HCT116 (cell line): ENCODE measurements around the gene STAG1. TPM values are rescaled to one million over a fixed set of nuclear protein-coding genes. Genes with fewer than 3 reads are reported as not detected.

ENCODE experiments used
- ATAC-seq: fragments of 200-7000 bp; cut with Tn5 transposase; 2 replicates; pipeline ENCODE4 v1.9.1; 2020; ENCODE audit warnings: mild to moderate bottlenecking, moderate library complexity
- BruUV-seq: library from RNA; stranded (reverse); fragments of 400-500 nt; replicated peaks from 2 replicates; lab custom pipeline; 2021; lab: Mats Ljungman, UMichigan
- CTCF ChIA-PET: fragments of 300-600 bp; sonication (Branson Sonifier 250); formaldehyde crosslinking; loops from one replicate; lab custom pipeline; 2021; ENCODE audit warnings: antibody characterized with exemption; lab: Charles Lee
- POLR2A ChIA-PET: fragments of 300-600, 350-600 bp; sonication (Branson Sonifier 250); formaldehyde crosslinking; loops from one replicate; lab custom pipeline; 2021; ENCODE audit warnings: antibody characterized with exemption; lab: Charles Lee
- RAD21 ChIA-PET, 2 experiments: fragments of 300-600 bp; sonication (Branson Sonifier 250); formaldehyde crosslinking; loops; one replicate each; lab custom pipeline; 2023; ENCODE audit warnings: low total read pairs in 2 of 2; ENCODE audit not compliant: uncharacterized antibody in 2 of 2, unreplicated experiment in 2 of 2, low non-redundant PET in 1 of 2; lab: Charles Lee
- DNase-seq: peaks from one replicate; pipeline ENCODE4 v3.0.0-alpha.2; 2010; ENCODE audit warnings: low read depth, low spot score
- H2AFZ ChIP-seq: fragments of 200-600 bp; shearing (Covaris generic), sonication (generic); 2 replicates; pipeline ENCODE4 v1.6.1; 2017; ENCODE audit warnings: low read depth, mixed run types, mixed read lengths, antibody characterized with exemption, low read length; ENCODE audit not compliant: poor library complexity, severe bottlenecking
- H3K27ac ChIP-seq: 2 replicates; pipeline ENCODE4 v1.5.1; 2012; ENCODE audit warnings: low read depth, low read length
- H3K27me3 ChIP-seq: fragments of 200-600 bp; sonication (generic); 2 replicates; pipeline ENCODE4 v1.6.1; 2016; ENCODE audit warnings: mixed run types, low read length, mixed read lengths; ENCODE audit not compliant: insufficient read depth
- H3K36me3 ChIP-seq, 2 experiments: fragments of 200-500 bp in 1 of 2; fragments of 200-600 bp in 1 of 2; sonication (Bioruptor generic) in 1 of 2; sonication (generic) in 1 of 2; 2 replicates each; pipeline versions ENCODE4 v1.5.1 to v1.6.1; 2014 to 2016; ENCODE audit warnings: low read length in 2 of 2, inconsistent platforms in 1 of 2, mixed read lengths in 1 of 2, mixed run types in 1 of 2; ENCODE audit not compliant: insufficient read depth in 2 of 2, control insufficient read depth in 1 of 2
- H3K4me1 ChIP-seq, 2 experiments: fragments of 200-600 bp in 1 of 2; sonication (generic) in 1 of 2; 2 replicates each; pipeline versions ENCODE4 v1.5.1 to v1.6.1; 2012 to 2017; ENCODE audit warnings: low read length in 2 of 2, inconsistent platforms in 1 of 2, mild to moderate bottlenecking in 1 of 2, mixed read lengths in 1 of 2, mixed run types in 1 of 2, moderate library complexity in 1 of 2; ENCODE audit not compliant: insufficient read depth in 2 of 2, control insufficient read depth in 1 of 2
- H3K4me2 ChIP-seq: fragments of 200-600 bp; sonication (generic); 2 replicates; pipeline ENCODE4 v1.6.1; 2017; ENCODE audit warnings: mixed run types, low read length, mixed read lengths
- H3K4me3 ChIP-seq, 2 experiments: fragments of 200-600 bp in 1 of 2; sonication (generic) in 1 of 2; replicated peaks in 1 of 2; 2 replicates each; pipeline ENCODE4 v1.5.1; 2011 to 2016; ENCODE audit warnings: low read length in 2 of 2, control low read depth in 1 of 2, low read depth in 1 of 2, mild to moderate bottlenecking in 1 of 2, mixed read lengths in 1 of 2, mixed run types in 1 of 2
- H3K79me2 ChIP-seq: fragments of 200-600 bp; sonication (generic); 2 replicates; pipeline ENCODE4 v1.6.1; 2017; ENCODE audit warnings: mild to moderate bottlenecking, mixed run types, low read length, moderate library complexity, mixed read lengths; ENCODE audit not compliant: insufficient read depth
- H3K9ac ChIP-seq: fragments of 200-600 bp; sonication (generic); 2 replicates; pipeline ENCODE4 v1.6.1; 2016; ENCODE audit warnings: low read length, mixed read lengths
- H3K9me2 ChIP-seq: fragments of 200-600 bp; sonication (generic), shearing (Covaris generic); 2 replicates; pipeline ENCODE4 v1.6.1; 2017; ENCODE audit warnings: mixed run types, mild to moderate bottlenecking, moderate library complexity; ENCODE audit not compliant: insufficient read depth
- H3K9me3 ChIP-seq, 2 experiments: fragments of 200-500 bp in 1 of 2; fragments of 200-600 bp in 1 of 2; sonication (Bioruptor generic) in 1 of 2; sonication (generic) in 1 of 2; 2 replicates each; pipeline ENCODE4 v1.6.1; 2014 to 2017; ENCODE audit warnings: low read length in 2 of 2, mixed read lengths in 2 of 2, inconsistent platforms in 1 of 2, low read depth in 1 of 2, mild to moderate bottlenecking in 1 of 2, mixed run types in 1 of 2, moderate library complexity in 1 of 2; ENCODE audit not compliant: control insufficient read depth in 1 of 2, insufficient read depth in 1 of 2
- H4K20me1 ChIP-seq: fragments of 200-600 bp; sonication (generic), shearing (Covaris generic); 2 replicates; pipeline ENCODE4 v1.6.1; 2017; ENCODE audit warnings: mixed run types, mild to moderate bottlenecking, moderate library complexity; ENCODE audit not compliant: insufficient read depth
- CBX3 ChIP-seq: IDR thresholded peaks from 2 replicates; pipeline ENCODE4 v1.6.1; 2012; ENCODE audit warnings: low read depth
- EGR1 ChIP-seq: IDR thresholded peaks from 2 replicates; pipeline ENCODE4 v1.6.1; 2012; ENCODE audit warnings: low read depth
- ELF1 ChIP-seq: IDR thresholded peaks from 2 replicates; pipeline ENCODE4 v1.6.1; 2012; ENCODE audit warnings: low read depth, borderline replicate concordance
- EZH2 ChIP-seq: fragments of 200-600 bp; sonication (generic); IDR thresholded peaks from 2 replicates; pipeline ENCODE4 v1.6.1; 2017; ENCODE audit warnings: antibody characterized with exemption, mixed run types
- SRF ChIP-seq: IDR thresholded peaks from 2 replicates; pipeline ENCODE4 v1.6.1; 2012; ENCODE audit warnings: low read depth
- YY1 ChIP-seq: IDR thresholded peaks from 2 replicates; pipeline ENCODE4 v1.6.1; 2011; ENCODE audit warnings: low read length, low read depth, moderate library complexity, mild to moderate bottlenecking; ENCODE audit not compliant: insufficient replicate concordance; ENCODE audit errors: extremely low read depth
- ZFX ChIP-seq: fragments of 450-650 bp; IDR thresholded peaks from 2 replicates; pipeline ENCODE4 v1.6.1; 2017
- intact Hi-C: fragments of 100-400 bp; cut with micrococcal nuclease; formaldehyde crosslinking; loops from 2 replicates; pipeline ENCODE4 v1.10.0; 2022
- total RNA-seq: library from RNA; stranded (reverse); gene quantifications from one replicate; pipeline ENCODE4 v1.2.1, GENCODE V29; 2021; ENCODE audit not compliant: unreplicated experiment
- TF ChIP-seq, protein P1 (sequence below): IDR thresholded peaks from 2 replicates; pipeline ENCODE4 v1.6.1; 2012
- TF ChIP-seq, protein P2 (sequence below): IDR thresholded peaks from 2 replicates; pipeline ENCODE4 v1.6.1; 2012; ENCODE audit warnings: low read depth
- TF ChIP-seq, protein P3 (sequence below): IDR thresholded peaks from 2 replicates; pipeline ENCODE4 v1.6.1; 2012
- TF ChIP-seq, protein P4 (sequence below), 3 experiments: fragments of 200-600 bp in 1 of 3; sonication (generic) in 1 of 3; IDR thresholded peaks in 2 of 3; conservative IDR thresholded peaks in 1 of 3; 2 replicates each; pipeline ENCODE4 v1.5.1; 2012 to 2017; ENCODE audit warnings: low read depth in 2 of 3, low read length in 2 of 3, antibody characterized with exemption in 1 of 3, borderline replicate concordance in 1 of 3, control low read depth in 1 of 3, mild to moderate bottlenecking in 1 of 3, mixed read lengths in 1 of 3, mixed run types in 1 of 3, moderate library complexity in 1 of 3; ENCODE audit not compliant: insufficient read depth in 1 of 3

Gene STAG1
- total RNA-seq, 1 experiment from 2014 or later = 29.4 TPM

DNA sequence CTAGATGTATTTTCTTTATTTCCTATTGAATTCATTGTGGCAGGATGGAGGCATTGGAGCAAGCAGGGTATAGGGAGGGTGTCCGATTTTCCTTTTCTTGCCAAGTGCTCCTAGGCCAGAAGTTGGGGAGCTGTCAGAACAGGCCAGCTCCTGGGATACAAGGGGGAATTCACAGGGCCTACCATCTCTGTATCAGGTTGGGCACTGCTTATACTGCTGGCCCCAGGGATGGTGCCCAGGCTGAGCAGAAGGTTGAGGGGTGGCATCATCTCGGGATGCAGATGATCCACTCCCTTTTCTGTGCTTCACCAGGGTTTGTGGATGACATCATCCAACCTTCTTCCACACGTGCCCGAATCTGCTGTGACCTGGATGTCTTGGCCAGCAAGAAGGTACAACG, 422.6 kb downstream of the STAG1 start:
- no peaks in the 10 kb centered on the region for H4K20me1 ChIP-seq
- no peak for ATAC-seq
- no peak overlapping the region for H3K4me3 ChIP-seq
- intact Hi-C loops = no loop called here
- CTCF ChIA-PET = no interaction called here
- H3K9me3 ChIP-seq = no peaks in the 10 kb centered on the region
- no TSS peak for BruUV-seq
- H3K79me2 ChIP-seq = no peaks in the 10 kb centered on the region
- H3K27ac ChIP-seq = no peak overlapping the region
- no peaks in the 10 kb centered on the region for H3K4me1 ChIP-seq
- TF ChIP-seq YY1 (no peak), SRF (no peak), ELF1 (no peak), ZFX (no peak), EZH2 (no peak), CBX3 (no peak), EGR1 (no peak)
- TF ChIP-seq, protein P1, sequence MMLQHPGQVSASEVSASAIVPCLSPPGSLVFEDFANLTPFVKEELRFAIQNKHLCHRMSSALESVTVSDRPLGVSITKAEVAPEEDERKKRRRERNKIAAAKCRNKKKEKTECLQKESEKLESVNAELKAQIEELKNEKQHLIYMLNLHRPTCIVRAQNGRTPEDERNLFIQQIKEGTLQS = no peak
- TF ChIP-seq, protein P2, sequence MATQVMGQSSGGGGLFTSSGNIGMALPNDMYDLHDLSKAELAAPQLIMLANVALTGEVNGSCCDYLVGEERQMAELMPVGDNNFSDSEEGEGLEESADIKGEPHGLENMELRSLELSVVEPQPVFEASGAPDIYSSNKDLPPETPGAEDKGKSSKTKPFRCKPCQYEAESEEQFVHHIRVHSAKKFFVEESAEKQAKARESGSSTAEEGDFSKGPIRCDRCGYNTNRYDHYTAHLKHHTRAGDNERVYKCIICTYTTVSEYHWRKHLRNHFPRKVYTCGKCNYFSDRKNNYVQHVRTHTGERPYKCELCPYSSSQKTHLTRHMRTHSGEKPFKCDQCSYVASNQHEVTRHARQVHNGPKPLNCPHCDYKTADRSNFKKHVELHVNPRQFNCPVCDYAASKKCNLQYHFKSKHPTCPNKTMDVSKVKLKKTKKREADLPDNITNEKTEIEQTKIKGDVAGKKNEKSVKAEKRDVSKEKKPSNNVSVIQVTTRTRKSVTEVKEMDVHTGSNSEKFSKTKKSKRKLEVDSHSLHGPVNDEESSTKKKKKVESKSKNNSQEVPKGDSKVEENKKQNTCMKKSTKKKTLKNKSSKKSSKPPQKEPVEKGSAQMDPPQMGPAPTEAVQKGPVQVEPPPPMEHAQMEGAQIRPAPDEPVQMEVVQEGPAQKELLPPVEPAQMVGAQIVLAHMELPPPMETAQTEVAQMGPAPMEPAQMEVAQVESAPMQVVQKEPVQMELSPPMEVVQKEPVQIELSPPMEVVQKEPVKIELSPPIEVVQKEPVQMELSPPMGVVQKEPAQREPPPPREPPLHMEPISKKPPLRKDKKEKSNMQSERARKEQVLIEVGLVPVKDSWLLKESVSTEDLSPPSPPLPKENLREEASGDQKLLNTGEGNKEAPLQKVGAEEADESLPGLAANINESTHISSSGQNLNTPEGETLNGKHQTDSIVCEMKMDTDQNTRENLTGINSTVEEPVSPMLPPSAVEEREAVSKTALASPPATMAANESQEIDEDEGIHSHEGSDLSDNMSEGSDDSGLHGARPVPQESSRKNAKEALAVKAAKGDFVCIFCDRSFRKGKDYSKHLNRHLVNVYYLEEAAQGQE = no peak
- TF ChIP-seq, protein P3, sequence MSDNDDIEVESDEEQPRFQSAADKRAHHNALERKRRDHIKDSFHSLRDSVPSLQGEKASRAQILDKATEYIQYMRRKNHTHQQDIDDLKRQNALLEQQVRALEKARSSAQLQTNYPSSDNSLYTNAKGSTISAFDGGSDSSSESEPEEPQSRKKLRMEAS = no peak
- TF ChIP-seq, protein P4, sequence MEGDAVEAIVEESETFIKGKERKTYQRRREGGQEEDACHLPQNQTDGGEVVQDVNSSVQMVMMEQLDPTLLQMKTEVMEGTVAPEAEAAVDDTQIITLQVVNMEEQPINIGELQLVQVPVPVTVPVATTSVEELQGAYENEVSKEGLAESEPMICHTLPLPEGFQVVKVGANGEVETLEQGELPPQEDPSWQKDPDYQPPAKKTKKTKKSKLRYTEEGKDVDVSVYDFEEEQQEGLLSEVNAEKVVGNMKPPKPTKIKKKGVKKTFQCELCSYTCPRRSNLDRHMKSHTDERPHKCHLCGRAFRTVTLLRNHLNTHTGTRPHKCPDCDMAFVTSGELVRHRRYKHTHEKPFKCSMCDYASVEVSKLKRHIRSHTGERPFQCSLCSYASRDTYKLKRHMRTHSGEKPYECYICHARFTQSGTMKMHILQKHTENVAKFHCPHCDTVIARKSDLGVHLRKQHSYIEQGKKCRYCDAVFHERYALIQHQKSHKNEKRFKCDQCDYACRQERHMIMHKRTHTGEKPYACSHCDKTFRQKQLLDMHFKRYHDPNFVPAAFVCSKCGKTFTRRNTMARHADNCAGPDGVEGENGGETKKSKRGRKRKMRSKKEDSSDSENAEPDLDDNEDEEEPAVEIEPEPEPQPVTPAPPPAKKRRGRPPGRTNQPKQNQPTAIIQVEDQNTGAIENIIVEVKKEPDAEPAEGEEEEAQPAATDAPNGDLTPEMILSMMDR (IDR thresholded peaks at IDR 0.05 in 2 of 3, conservative IDR thresholded peaks at IDR 0.05 in 1 of 3; ENCODE audit: borderline replicate concordance in 1 of 3, insufficient read depth in 1 of 3, low read depth in 2 of 3, low read length in 2 of 3) = no peak
- DNase-seq = no peak
- no peak overlapping the region for H3K9ac ChIP-seq
- no peaks in the 10 kb centered on the region for H3K27me3 ChIP-seq
- POLR2A ChIA-PET = no interaction called here
- H2AFZ ChIP-seq = no peak overlapping the region
- RAD21 ChIA-PET = no interaction called here
- H3K36me3 ChIP-seq = no peaks in the 10 kb centered on the region
- H3K9me2 ChIP-seq = no peaks in the 10 kb centered on the region
- no peak overlapping the region for H3K4me2 ChIP-seq
